Stimulated activated CD8-positive, alpha-beta memory T cell treated with anti-CD3 and anti-CD28 coated beads, Interleukin-15, amount 100 ng/mL, for 1 hour (primary cell): ENCODE results near the gene EBP.
"Not testable (repeated sequence)": the region's sequence is repeated elsewhere in the genome, so short reads cannot be mapped to it uniquely, and the experiment has no call there.

ENCODE experiments used
- DNase-seq: peaks from one replicate; pipeline ENCODE4 v3.0.0-alpha.2; 2020; ENCODE audit warnings: low read depth

The EBP gene

DNA sequence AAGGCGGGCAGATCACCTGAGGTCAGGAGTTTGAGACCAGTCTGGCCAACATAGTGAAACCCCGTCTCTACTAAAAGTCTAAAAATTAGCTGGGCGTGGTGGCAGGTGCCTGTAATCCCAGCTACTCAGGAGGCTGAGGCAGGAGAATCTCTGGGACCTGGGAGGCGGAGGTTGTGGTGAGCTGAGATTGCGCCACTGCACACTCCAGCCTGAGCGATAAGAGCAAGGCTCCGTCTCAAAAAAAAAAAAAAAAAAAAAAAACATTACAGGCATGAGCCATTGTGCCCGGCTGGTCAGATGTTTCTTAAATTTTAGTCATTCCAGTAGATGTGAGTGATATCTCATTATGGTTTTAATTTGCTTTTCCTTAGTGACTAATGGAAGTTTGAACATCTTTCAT is 4.2 kb downstream of the EBP start:
- DNase-seq = not testable (repeated sequence)

DNA sequence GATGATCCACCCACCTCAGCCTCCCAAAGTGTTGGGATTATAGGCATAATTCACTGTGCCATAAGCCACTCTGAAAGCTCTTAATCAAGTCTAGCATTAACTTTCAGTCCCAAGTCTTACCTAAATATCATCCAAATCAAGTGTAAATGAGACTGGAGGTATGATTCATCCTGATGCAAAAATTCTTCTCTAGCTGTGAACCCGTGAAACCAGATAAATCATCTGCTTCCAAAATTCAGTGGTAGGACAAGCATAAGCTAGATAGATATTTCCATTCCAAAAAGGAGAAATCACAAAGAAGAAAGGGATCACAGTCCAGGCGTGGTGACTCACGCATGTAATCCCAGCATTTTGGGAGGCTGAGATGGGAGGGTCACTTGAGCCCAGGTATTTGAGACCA is 9.1 kb downstream of the EBP start:
- DNase-seq = no peak

GRCh38 chrX:48531358-48531959 is 9.9 kb downstream of the EBP start:
- no peak for DNase-seq

DNA sequence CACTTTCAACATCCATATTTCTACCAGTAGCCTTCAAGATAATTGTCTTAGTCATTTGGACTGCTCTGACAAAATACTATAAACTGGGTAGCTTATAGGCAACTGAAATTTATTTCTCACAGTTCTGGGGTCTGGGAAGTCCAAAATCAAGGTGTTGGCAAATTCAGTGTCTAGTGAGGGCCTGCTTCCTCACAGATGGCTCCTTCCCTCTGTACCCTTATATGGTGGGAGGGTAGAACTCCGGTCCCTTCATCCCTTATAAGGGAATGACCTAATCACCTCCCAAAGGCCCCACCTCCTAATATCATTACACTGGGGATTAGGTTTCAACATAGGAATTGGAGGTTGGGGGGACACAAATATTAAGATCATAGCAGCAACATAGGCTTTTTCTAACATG is 10.6 kb downstream of the EBP start:
- DNase-seq = no peak

GRCh38 chrX:48533165-48533564 is 11.6 kb downstream of the EBP start:
- DNase-seq = no peak

DNA sequence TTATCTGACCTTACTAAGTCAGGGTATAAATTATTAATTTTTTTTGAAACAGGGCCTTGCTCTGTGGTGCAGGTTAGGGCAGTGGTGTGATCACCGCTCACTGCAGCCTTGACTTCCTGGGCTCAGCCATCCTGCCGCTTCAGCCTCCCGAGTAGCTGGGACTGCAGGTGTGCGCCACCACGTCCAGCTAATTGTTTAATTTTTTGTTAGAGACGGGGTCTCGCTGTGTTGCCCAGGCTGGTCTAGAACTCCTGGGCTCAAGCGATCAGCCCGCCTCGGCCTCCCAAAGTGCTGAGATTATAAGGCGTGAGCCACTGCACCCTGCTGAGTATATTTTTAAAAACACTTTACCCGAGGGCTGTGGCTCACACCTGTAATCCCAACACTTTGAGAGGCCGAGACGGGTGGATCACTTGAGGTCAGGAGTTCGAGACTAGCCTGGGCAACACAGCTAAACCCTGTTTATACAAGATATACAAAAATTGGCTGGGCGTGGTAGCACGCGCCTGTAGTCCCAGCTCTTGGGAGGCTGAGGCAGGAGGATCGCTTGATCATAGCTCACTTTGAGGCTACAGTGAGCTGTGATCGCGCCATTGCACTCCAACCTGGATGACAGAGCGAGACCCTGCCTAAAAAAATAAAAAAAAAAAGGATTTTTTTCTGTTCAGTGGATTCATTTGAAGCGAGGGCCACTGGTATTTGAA is 17.2 kb downstream of the EBP start:
- DNase-seq = no peak

- DNase-seq = peak; percentile 89
These were observed 17.9 kb downstream of the EBP start, which contains the start of gene TBC1D25 for GRCh38 chrX:48539345-48540027. TBC1D25 (plus strand) TSS chrX:48539714; CDS start chrX:48539798, 84 bp downstream.

DNA sequence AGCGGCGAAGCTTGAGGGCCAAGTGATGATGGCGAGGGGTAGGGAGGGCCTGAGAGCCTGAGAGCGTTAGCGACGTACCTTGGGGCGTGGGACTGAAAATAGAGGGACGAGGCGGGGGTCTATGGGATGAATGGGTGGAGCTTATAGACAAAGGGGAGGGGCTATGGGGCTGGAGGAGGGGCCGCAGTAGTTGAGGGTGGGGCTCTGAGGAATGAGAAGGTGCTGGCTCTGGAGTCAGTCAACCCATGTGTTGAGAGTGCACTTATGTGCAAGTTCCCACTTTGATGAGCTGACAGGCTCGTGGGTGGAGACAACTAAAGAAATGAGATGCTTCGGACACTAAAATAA is 18.4 kb downstream of the EBP start:
- peak; percentile 7 for DNase-seq

- DNase-seq = no peak
These were observed 18.9 kb downstream of the EBP start for GRCh38 chrX:48540480-48540879.

DNA sequence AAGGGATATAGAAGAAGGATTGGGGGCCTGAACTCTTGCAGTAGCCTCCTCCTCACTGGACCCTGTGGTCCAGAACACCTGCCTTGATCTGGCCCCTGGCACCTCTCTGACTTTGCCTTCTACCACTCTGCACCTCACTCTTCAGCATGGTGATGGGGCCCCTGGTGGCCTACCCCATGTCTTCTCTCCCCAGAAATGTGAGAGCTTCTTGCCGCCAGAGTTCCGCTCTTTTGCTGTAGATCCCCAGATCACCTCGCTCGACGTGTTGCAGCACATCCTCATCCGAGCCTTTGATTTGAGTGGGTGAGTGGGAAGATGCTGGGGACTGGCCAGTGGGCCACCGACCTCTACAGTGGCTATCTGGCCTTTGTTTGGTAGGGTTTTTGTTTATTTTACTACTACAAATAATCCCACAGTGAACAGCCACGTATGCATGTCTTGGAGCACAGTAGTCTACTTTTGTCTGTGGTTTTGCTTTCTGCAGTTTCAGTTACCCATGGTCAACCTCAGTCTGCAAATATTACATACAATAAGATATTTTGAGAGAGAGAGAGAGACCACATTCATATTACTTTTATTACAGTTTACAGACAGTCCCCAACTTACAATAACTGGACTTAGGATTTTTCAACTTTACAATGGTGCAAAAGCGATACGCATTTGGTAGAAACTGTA is 19.7 kb downstream of the EBP start:
- no peak for DNase-seq

DNA sequence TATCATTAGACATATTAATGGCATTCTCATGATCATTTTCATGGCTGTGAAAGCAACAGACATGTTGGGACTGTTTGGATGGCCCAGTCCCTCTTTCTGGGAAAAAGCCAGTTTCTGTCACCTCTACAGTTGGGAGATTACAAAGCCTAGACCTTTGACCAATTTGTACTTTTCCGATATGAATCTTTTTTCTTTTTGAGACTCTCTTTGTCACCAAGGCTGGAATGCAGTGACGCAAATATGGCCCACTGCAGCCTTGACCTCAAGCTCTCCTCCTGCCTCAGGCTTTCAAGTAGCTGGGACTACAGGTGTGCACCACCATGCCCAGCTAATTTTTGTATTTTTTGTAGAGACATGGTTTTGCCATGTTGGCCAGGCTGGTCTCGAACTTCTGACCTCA is 27.3 kb downstream of the EBP start:
- DNase-seq = no peak

DNA sequence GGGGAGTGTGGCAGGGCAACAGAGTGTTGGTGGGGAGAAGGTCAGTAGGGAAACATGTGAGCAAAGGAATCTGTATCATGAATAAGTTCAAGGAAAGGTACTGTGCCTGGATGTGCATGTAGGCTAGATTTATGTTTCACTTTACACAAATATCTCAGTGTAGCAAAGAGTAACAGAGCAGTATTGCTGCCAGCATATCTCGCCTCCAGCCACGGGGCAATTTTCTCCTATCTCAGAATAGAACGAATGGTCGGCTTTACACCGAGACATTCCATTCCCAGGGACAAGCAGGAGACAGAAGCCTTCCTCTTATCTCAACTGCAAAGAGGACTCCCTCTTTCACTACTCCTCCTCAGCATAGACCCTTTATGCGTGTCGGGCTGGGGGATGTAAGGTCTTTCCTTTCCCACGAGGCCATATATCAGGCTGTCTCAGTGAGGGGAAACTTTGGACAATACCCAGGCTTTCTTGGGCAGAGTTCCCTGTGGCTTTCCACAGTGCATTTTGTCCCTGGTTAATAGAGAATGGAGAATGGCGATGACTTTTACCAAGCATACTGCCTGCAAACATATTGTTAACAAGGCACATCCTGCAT is 34.2 kb downstream of the EBP start:
- DNase-seq = not testable (repeated sequence)

DNA sequence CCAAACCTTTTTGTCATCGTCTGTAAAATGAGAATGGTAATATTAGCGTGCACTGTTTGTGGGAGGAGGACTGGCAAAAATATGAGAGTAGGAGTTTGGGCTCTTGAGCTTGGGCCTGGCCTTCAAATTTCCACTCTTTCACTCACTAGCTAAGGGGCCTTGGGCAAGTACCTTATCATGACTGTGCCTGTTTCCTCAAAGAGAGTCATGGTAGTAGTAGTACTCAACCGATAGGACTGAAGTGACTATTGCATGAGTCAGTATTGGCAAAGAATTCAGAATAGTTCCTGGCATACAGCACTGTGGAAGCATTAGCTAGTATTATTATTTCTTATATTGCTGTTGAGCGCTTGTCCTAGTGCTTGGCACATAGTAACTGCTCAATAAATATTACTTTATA is 36.7 kb downstream of the EBP start:
- no peak for DNase-seq

- DNase-seq = no peak
These were observed 38.0 kb downstream of the EBP start for GRCh38 chrX:48559636-48560035.

- DNase-seq = no peak
These were observed 38.4 kb downstream of the EBP start for GRCh38 chrX:48560056-48560455.

DNA sequence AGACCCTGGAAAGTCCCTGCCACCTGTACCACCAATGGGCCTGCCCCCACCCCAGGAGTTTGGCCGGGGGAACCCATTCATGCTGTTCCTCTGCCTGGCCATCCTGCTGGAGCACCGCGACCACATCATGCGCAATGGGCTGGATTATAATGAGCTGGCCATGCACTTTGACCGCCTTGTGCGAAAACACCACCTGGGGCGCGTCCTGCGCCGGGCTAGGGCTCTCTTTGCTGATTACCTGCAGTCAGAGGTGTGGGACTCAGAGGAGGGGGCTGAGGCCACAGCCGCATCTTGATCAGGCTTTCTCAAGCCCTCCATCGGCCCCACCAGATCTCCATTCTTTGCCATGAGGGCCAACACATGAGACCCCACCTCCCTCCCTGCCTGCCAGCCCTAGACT is 39.1 kb downstream of the EBP start:
- no peak for DNase-seq

DNA sequence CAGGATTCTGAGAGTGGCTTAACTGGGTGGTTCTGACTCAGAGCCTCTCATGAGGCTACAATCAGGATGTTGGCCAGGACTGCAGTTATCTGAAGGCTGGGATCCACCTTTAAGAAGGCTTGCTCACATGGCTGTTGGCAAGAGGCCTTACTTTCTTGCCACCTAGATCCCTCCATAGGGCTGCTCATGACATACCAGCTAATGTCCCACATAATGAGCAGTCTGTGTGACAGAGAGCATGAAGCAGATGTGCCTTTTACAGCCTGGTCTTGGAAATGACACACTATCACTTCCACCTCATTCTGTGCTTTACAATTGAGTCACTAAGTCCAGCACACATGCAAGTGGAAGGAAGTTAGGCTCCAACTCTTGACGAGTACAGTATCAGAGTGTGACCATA is 48.4 kb downstream of the EBP start:
- no peak for DNase-seq

GRCh38 chrX:48573690-48574269 is 52.2 kb downstream of the EBP start:
- no peak for DNase-seq

- DNase-seq = peak; percentile 81
These were observed 53.0 kb downstream of the EBP start, which contains the start of gene RBM3 for GRCh38 chrX:48574270-48575266. RBM3 (plus strand) TSS chrX:48574484; CDS start chrX:48575181, 697 bp downstream.

DNA sequence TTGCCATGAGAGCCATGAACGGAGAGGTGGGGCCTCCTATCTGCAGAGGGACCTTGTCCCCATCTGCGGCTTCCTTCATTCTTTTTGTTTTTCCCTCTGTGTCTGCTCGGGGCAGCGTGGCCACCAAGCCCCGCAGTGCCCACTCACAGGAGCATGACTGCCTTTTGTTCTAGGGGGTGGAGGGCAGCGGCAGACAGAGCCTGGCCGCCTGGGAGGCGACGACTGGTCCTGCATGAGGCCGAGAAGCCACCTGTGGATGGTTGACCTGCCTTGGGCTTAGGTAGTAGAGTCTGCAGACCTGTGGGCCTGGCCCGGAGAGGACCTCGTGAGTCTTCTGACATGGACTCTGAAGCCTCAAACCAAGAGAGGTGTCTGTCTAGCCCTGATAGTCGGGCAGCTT is 54.0 kb downstream of the EBP start:
- DNase-seq = no peak

DNA sequence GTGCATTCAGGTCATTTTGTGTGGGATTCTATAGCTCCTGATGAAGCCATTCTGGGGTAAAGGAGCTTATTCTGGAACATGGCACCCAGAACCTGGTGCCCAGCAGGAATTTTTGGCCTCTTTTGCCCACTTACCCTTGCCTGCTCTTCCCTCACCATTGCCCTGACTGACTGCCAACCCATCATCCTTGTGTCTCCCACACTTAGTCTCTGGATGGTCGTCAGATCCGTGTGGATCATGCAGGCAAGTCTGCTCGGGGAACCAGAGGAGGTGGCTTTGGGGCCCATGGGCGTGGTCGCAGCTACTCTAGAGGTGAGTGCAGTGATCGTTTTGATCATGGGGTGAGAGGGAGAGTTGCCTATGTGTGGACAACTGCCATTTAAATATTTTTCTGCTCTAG is 54.5 kb downstream of the EBP start:
- DNase-seq = no peak
